Smooth muscle cell (in vitro differentiated cells): Measurements from ENCODE around the gene UACA. TPM values are rescaled to one million over a fixed set of nuclear protein-coding genes. Genes with fewer than 3 reads are reported as not detected.

Source experiments
- DNase-seq: peaks from one replicate; lab custom pipeline; 2025; ENCODE audit not compliant: unreplicated experiment; lab: John Stamatoyannopoulos, UW
- H2AFZ ChIP-seq: fragments of 200-600 bp; sonication (generic); 2 replicates; pipeline ENCODE4 v1.6.0; 2016; ENCODE audit warnings: antibody characterized with exemption, low read depth, mild to moderate bottlenecking
- H3F3A ChIP-seq: fragments of 200-600 bp; sonication (generic); 2 replicates; pipeline ENCODE4 v1.6.0; 2017; ENCODE audit warnings: antibody characterized with exemption, low read depth
- H3K27ac ChIP-seq: fragments of 200-600 bp; sonication (generic); 2 replicates; pipeline ENCODE4 v1.5.1; 2016; ENCODE audit warnings: low read depth, mild to moderate bottlenecking
- H3K27me3 ChIP-seq: fragments of 200-600 bp; sonication (generic); 2 replicates; pipeline ENCODE4 v1.6.1; 2016; ENCODE audit warnings: low read depth, mild to moderate bottlenecking
- H3K36me3 ChIP-seq: fragments of 200-600 bp; sonication (generic); 2 replicates; pipeline ENCODE4 v1.5.1; 2016; ENCODE audit warnings: low read depth
- H3K4me1 ChIP-seq: fragments of 200-600 bp; sonication (generic); 2 replicates; pipeline ENCODE4 v1.5.1; 2016; ENCODE audit warnings: low read depth
- H3K4me2 ChIP-seq: fragments of 200-600 bp; sonication (generic); 2 replicates; pipeline ENCODE4 v1.6.0; 2016; ENCODE audit warnings: mild to moderate bottlenecking
- H3K4me3 ChIP-seq: fragments of 200-600 bp; sonication (generic); 2 replicates; pipeline ENCODE4 v1.5.1; 2016; ENCODE audit warnings: mild to moderate bottlenecking
- H3K79me2 ChIP-seq: fragments of 200-600 bp; sonication (generic); 2 replicates; pipeline ENCODE4 v1.6.0; 2016; ENCODE audit warnings: low read depth, mild to moderate bottlenecking
- H3K9ac ChIP-seq: fragments of 200-600 bp; sonication (generic); 2 replicates; pipeline ENCODE4 v1.6.0; 2016; ENCODE audit warnings: low read depth
- H3K9me3 ChIP-seq: fragments of 200-600 bp; sonication (generic); replicated peaks from 2 replicates; pipeline ENCODE4 v1.5.1; 2016; ENCODE audit warnings: low read depth
- H4K20me1 ChIP-seq: fragments of 200-600 bp; sonication (generic); 2 replicates; pipeline ENCODE4 v1.6.0; 2016; ENCODE audit warnings: low read depth
- WGBS: methylation state at CpG from one replicate; pipeline ENCODE4 v1.1.7; 2016; ENCODE audit warnings: low lambda C conversion rate; 5-methylcytosine and 5-hydroxymethylcytosine counted together
- polyA plus RNA-seq: library from polyadenylated mRNA; unstranded; fragments of >200 nt; fragmentation: Nextera tagmentation; extraction: Ambion mirVana; gene quantifications from 2 replicates; pipeline ENCODE4 v1.2.1, GENCODE V29; 2016
- total RNA-seq: library from RNA; depleted of rRNA; stranded (reverse); fragments of >200 nt; gene quantifications from 2 replicates; pipeline ENCODE4 v1.2.3, GENCODE V29; 2014
- TF ChIP-seq, protein P1 (sequence below): fragments of 200-600 bp; sonication (generic); IDR thresholded peaks from 2 replicates; pipeline ENCODE4 v1.5.1; 2017; ENCODE audit warnings: borderline replicate concordance, mild to moderate bottlenecking, antibody characterized with exemption; ENCODE audit not compliant: insufficient read depth, poor library complexity, severe bottlenecking

Gene UACA
- total and polyA plus RNA-seq, 2 experiments from 2014 or later: 109 to 153 TPM

GRCh38 chr15:70701891-70702568 is 61.3 kb downstream of the UACA start:
- peak overlapping the region; percentile 44 for H3K4me3 ChIP-seq
- H3K79me2 ChIP-seq: peaks cover 88% of the 10 kb centered on the region
- no peak overlapping the region for H2AFZ ChIP-seq

GRCh38 chr15:70701171-70701570 is 62.2 kb downstream of the UACA start:
- Histone ChIP-seq H3K36me3 (no peaks in the 10 kb centered on the region), H3F3A (peaks cover 15% of the 10 kb centered on the region), H3K27ac (peak overlapping the region; percentile 97), H3K9ac (peak overlapping the region; percentile 86), H4K20me1 (peaks cover 10% of the 10 kb centered on the region), H2AFZ (no peak overlapping the region), H3K4me2 (peak overlapping the region; percentile 81), H3K4me3 (peak overlapping the region; percentile 44), H3K79me2 (peaks cover 88% of the 10 kb centered on the region), H3K27me3 (no peaks in the 10 kb centered on the region), H3K9me3 (no peaks in the 10 kb centered on the region), H3K4me1 (peaks cover 61% of the 10 kb centered on the region)
- WGBS: 50% methylated on average over 2 of the region's 2 CpGs
- no peak for DNase-seq
- TF ChIP-seq, protein P1, sequence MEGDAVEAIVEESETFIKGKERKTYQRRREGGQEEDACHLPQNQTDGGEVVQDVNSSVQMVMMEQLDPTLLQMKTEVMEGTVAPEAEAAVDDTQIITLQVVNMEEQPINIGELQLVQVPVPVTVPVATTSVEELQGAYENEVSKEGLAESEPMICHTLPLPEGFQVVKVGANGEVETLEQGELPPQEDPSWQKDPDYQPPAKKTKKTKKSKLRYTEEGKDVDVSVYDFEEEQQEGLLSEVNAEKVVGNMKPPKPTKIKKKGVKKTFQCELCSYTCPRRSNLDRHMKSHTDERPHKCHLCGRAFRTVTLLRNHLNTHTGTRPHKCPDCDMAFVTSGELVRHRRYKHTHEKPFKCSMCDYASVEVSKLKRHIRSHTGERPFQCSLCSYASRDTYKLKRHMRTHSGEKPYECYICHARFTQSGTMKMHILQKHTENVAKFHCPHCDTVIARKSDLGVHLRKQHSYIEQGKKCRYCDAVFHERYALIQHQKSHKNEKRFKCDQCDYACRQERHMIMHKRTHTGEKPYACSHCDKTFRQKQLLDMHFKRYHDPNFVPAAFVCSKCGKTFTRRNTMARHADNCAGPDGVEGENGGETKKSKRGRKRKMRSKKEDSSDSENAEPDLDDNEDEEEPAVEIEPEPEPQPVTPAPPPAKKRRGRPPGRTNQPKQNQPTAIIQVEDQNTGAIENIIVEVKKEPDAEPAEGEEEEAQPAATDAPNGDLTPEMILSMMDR: no peak

More at GRCh38 chr15:70701891-70702568, 61.3 kb downstream of the UACA start:
- Histone ChIP-seq H3K4me1 (peaks cover 61% of the 10 kb centered on the region), H3K4me2 (peak overlapping the region; percentile 81), H3F3A (peaks cover 15% of the 10 kb centered on the region), H3K27ac (peak overlapping the region; percentile 97), H4K20me1 (peaks cover 11% of the 10 kb centered on the region), H3K9me3 (no peaks in the 10 kb centered on the region), H3K27me3 (no peaks in the 10 kb centered on the region), H3K9ac (peak overlapping the region; percentile 86), H3K36me3 (no peaks in the 10 kb centered on the region)
- WGBS: 17% methylated on average over 9 of the region's 9 CpGs
- no peak for DNase-seq
- TF ChIP-seq, protein P1: no peak

GRCh38 chr15:70699890-70700289 is 63.5 kb downstream of the UACA start:
- Histone ChIP-seq H3F3A (peaks cover 15% of the 10 kb centered on the region), H4K20me1 (peaks cover 8% of the 10 kb centered on the region), H3K27ac (peak overlapping the region; percentile 97), H3K9ac (peak overlapping the region; percentile 0), H3K4me1 (peaks cover 69% of the 10 kb centered on the region), H3K27me3 (no peaks in the 10 kb centered on the region), H3K79me2 (peaks cover 88% of the 10 kb centered on the region), H3K36me3 (no peaks in the 10 kb centered on the region), H3K4me2 (peak overlapping the region; percentile 81), H3K4me3 (peak overlapping the region; percentile 44), H2AFZ (no peak overlapping the region), H3K9me3 (no peaks in the 10 kb centered on the region)
- DNase-seq: no peak
- TF ChIP-seq, protein P1: no peak
